GM19193 (cell line): ENCODE measurements around the gene HM13.

ENCODE experiments used
- POLR2A ChIP-seq: IDR thresholded peaks from 4 replicates; pipeline ENCODE4 v1.6.1; 2011; ENCODE audit not compliant: insufficient read depth, insufficient read length; ENCODE audit errors: extremely low read depth

HM13 gene

GRCh38 chr20:31490752-31491151, 23.5 kb upstream of the HM13 start:
- TF ChIP-seq POLR2A = no peak

GRCh38 chr20:31494131-31494530, 20.1 kb upstream of the HM13 start:
- TF ChIP-seq POLR2A = no peak

GRCh38 chr20:31496761-31497295, 17.4 kb upstream of the HM13 start:
- TF ChIP-seq POLR2A = no peak

- no peak for TF ChIP-seq POLR2A
Measured at GRCh38 chr20:31497838-31498540, 16.3 kb upstream of the HM13 start.

GRCh38 chr20:31500527-31500926, 13.7 kb upstream of the HM13 start:
- TF ChIP-seq POLR2A = no peak

- TF ChIP-seq POLR2A = no peak
Measured at GRCh38 chr20:31505903-31506302, 8.3 kb upstream of the HM13 start.

- no peak for TF ChIP-seq POLR2A
Measured at GRCh38 chr20:31508517-31509244, 5.6 kb upstream of the HM13 start.

- TF ChIP-seq POLR2A = no peak
Measured at GRCh38 chr20:31515072-31515774, 981 bp downstream of the HM13 start.

- TF ChIP-seq POLR2A = no peak
Measured at GRCh38 chr20:31515775-31516107, 1.5 kb downstream of the HM13 start.

GRCh38 chr20:31516166-31516565, 1.9 kb downstream of the HM13 start:
- TF ChIP-seq POLR2A = no peak

GRCh38 chr20:31516651-31517050, 2.4 kb downstream of the HM13 start:
- TF ChIP-seq POLR2A = no peak

GRCh38 chr20:31517373-31517772, 3.1 kb downstream of the HM13 start:
- TF ChIP-seq POLR2A = no peak

- no peak for TF ChIP-seq POLR2A
Measured at GRCh38 chr20:31522731-31523130, 8.5 kb downstream of the HM13 start.

GRCh38 chr20:31523361-31524283, 9.4 kb downstream of the HM13 start:
- TF ChIP-seq POLR2A = no peak
